Adrenal gland (tissue), 12 donors: Measurements from ENCODE around the gene GPR179. TPM values are rescaled to one million over a fixed set of nuclear protein-coding genes. Genes with fewer than 3 reads are reported as not detected.

Source experiments
- DNase-seq, 7 donors: peaks; one replicate each; pipeline ENCODE4 v3.0.0-alpha.2; 2019 to 2020
- H3K27ac ChIP-seq, 5 donors: fragments of 200-600 bp; sonication (generic) in 4 of 5; 1 replicate in 3 of 5; 2 replicates in 2 of 5; pipeline versions ENCODE4 v1.5.1 to v1.8.0; 2016 to 2020; ENCODE audit warnings: mild to moderate bottlenecking in 1 of 5
- H3K27me3 ChIP-seq: fragments of 200-600 bp; 2 replicates; pipeline ENCODE4 v1.8.0; 2021
- H3K36me3 ChIP-seq, 2 donors: fragments of 200-600 bp; replicated peaks in 1 of 2; 1 replicate in 1 of 2; 2 replicates in 1 of 2; pipeline versions ENCODE4 v1.5.1 to v1.8.0; 2018 to 2022
- H3K4me1 ChIP-seq, 2 donors: fragments of 200-600 bp; replicated peaks in 1 of 2; 1 replicate in 1 of 2; 2 replicates in 1 of 2; pipeline versions ENCODE4 v1.5.1 to v1.8.0; 2018 to 2021
- H3K4me3 ChIP-seq, 4 donors: fragments of 200-600 bp; sonication (generic) in 3 of 4; one replicate each; pipeline ENCODE4 v1.5.1; 2016 to 2018
- H3K9me3 ChIP-seq, 3 donors: fragments of 200-600 bp; sonication (generic) in 1 of 3; replicated peaks in 1 of 3; 1 replicate in 2 of 3; 2 replicates in 1 of 3; pipeline versions ENCODE4 v1.5.1 to v1.8.0; 2016 to 2021
- CTCF ChIP-seq, 6 experiments: fragments of 450-650 bp in 4 of 6; fragments of 200-600 bp in 2 of 6; sonication (generic) in 1 of 6; IDR thresholded peaks; 1 replicate in 5 of 6; 2 replicates in 1 of 6; pipeline versions ENCODE4 v1.5.1 to v1.8.0; 2016 to 2021; ENCODE audit warnings: antibody characterized with exemption in 6 of 6, mild to moderate bottlenecking in 2 of 6, moderate library complexity in 1 of 6
- POLR2A ChIP-seq, 2 donors: fragments of 450-650 bp; IDR thresholded peaks; one replicate each; pipeline ENCODE4 v1.6.1; 2017; ENCODE audit warnings: antibody characterized with exemption in 2 of 2, mild to moderate bottlenecking in 2 of 2, moderate library complexity in 1 of 2
- WGBS, 4 donors: extraction: QIAGEN DNeasy Blood & Tissue Kit in 2 of 4; methylation state at CpG; one replicate each; pipeline versions ENCODE4 v1.1.5 to v1.1.7; 2013 to 2017; 5-methylcytosine and 5-hydroxymethylcytosine counted together
- intact Hi-C, 2 donors: fragments of 100-400 bp; cut with DNase I; formaldehyde crosslinking; loops; one replicate each; pipeline versions ENCODE4 v1.14.1 to v1.15.0; 2022 to 2023
- polyA plus RNA-seq, 3 donors: library from polyadenylated mRNA; stranded (reverse); fragments of 200-250 nt in 2 of 3; fragments of 350-450 nt in 1 of 3; fragmentation: Illumina TruSeq in 1 of 3; extraction: RNeasy Lipid Tissue Mini Kit (QIAGEN cat#74804) in 1 of 3; gene quantifications; one replicate each; pipeline ENCODE4 v1.2.3, GENCODE V29; 2013 to 2014
- total RNA-seq, 9 donors: library from RNA; depleted of rRNA in 4 of 9; stranded (reverse); fragments of >200 nt in 4 of 9; fragments of 120-200 nt in 1 of 9; fragmentation: NEBNext Ultra II Directional in 1 of 9; extraction: Animal tissue kit (Norgen Biotek cat#: 25700) in 1 of 9; gene quantifications; one replicate each; pipeline versions ENCODE4 v1.1.0 to v1.2.4, GENCODE V29; 2013 to 2023
- donor health status: healthy with polysubstance abuse.
- donor health status: Bipolar disorder and iron deficiency.
- donor health status: DM: yes; HTN: yes; CAD: no.
- donor health status: DM: no; HTN: no; CAD: no.
- donor health status: DM: no; HTN: no; CAD: no.
- donor health status: DM: yes; HTN: yes; CAD: no.

GPR179 gene
- total and polyA plus RNA-seq, 12 donors: under 0.01 to 0.32 (median 0.09) TPM; not detected in 4

GRCh38 chr17:38330941-38331411, 12.8 kb downstream of the GPR179 start:
- DNase-seq: no peak
- Histone ChIP-seq H3K36me3 (no peaks in the 10 kb centered on the region), H3K9me3 (no peaks in the 10 kb centered on the region), H3K4me1 (no peaks in the 10 kb centered on the region), H3K27ac (no peak overlapping the region), H3K4me3 (no peak overlapping the region), H3K27me3 (peaks cover 8% of the 10 kb centered on the region)
- 85 to 88% (median 87%) methylated on average over 10 to 23 of the region's 23 CpGs; no CpG with 5 or more reads in 1 of the 4 donors for WGBS, 4 donors
- intact Hi-C loops: loop anchor here in 1 of 2 donors (10.0 kb wide), 1 partner anchor 334 kb away; no protein-coding TSS in a partner anchor
- TF ChIP-seq POLR2A (IDR thresholded peaks at IDR 0.05) (no peak), CTCF (IDR thresholded peaks at IDR 0.05) (no peak)

DNA sequence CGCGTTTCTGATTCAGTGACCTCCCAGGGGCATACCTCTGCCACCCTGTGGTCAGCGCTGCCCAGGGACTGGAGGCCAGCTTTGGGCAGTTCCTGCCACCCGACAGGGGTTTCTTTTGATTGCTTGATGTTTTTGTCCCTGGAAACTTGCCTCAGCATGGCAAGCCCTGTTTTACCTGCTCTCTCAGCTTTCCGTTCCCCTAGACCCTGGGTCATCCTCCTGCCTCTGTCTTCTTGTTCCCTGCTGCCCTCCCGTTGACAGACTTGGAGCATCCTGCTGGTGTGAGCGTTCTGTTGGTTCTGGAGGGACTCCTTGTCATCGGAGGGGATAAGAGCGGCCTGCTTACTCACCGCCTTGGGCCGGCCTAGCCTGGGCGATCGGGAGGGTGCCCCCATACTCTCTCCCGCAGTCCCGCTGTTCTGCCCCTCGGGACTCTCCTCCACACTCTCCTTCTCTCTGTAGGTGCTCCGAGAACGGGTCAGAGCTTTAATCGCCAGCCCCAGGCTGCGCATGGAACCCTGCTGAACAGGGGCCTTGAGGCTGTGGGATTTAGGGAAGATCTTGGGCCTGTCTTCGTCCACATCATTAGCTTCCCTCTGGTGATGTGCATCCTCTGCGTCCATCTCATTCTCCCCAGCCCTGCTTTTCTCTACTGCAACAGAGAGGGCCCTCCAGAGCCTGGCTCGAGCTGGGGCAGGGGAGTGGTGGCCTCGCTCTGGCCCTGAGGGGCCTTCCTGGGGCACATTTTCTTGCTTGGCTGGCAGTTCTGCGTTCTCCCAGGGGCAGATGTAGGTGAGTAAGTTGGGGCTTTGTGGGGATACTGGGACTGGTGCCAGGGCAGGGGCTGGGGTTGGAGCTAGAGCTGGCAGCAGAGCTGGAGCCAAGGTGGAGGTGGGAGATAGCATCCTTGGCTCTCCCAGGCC, 13.7 kb downstream of the GPR179 start:
- no peaks in the 10 kb centered on the region for H3K4me1 ChIP-seq
- H3K27me3 ChIP-seq: peaks cover 8% of the 10 kb centered on the region
- DNase-seq: no peak
- 79 to 88% (median 87%) methylated on average over 9 to 25 of the region's 25 CpGs for WGBS, 4 donors
- no peaks in the 10 kb centered on the region for H3K9me3 ChIP-seq
- TF ChIP-seq CTCF (IDR thresholded peaks at IDR 0.05) (no peak), POLR2A (IDR thresholded peaks at IDR 0.05) (no peak)
- intact Hi-C loops: loop anchor here in 1 of 2 donors (10.0 kb wide), 1 partner anchor 335 kb away; no protein-coding TSS in a partner anchor
- H3K36me3 ChIP-seq: no peaks in the 10 kb centered on the region
- no peak overlapping the region for H3K4me3 ChIP-seq
- no peak overlapping the region for H3K27ac ChIP-seq

DNA sequence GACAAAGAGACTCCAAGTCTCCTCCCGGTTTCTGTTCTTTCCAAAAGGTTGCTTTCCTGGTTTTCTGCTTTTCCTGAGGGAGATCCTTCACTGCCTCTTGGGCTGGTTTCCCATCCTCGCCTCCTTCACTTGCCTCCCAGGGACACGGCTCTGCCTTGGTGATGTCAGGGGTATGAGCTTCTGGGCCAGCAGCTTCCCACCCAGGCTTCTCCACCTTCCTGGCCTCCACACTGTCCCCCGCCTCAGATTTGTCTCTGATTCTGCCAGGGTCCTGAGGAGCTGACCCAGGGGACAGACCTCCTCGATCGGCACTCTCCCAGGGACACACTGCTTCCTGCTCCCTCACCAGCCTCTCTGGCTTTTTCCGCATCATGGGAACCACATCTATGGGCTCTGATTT, 14.5 kb downstream of the GPR179 start:
- intact Hi-C loops: no loop called here
- H3K36me3 ChIP-seq: no peaks in the 10 kb centered on the region
- TF ChIP-seq CTCF (IDR thresholded peaks at IDR 0.05) (no peak), POLR2A (IDR thresholded peaks at IDR 0.05) (no peak)
- no peaks in the 10 kb centered on the region for H3K4me1 ChIP-seq
- H3K27ac ChIP-seq: no peak overlapping the region
- no peak overlapping the region for H3K4me3 ChIP-seq
- H3K27me3 ChIP-seq: peaks cover 8% of the 10 kb centered on the region
- WGBS, 4 donors: 76 to 88% (median 84%) methylated on average over 7 of the region's 7 CpGs
- DNase-seq: no peak
- no peaks in the 10 kb centered on the region for H3K9me3 ChIP-seq

- H3K4me3 ChIP-seq: no peak overlapping the region
- TF ChIP-seq POLR2A (IDR thresholded peaks at IDR 0.05) (no peak), CTCF (IDR thresholded peaks at IDR 0.05) (no peak)
- H3K27me3 ChIP-seq: peaks cover 3% of the 10 kb centered on the region
- 75 to 86% (median 79%) methylated on average over 7 of the region's 7 CpGs for WGBS, 4 donors
- H3K27ac ChIP-seq: no peak overlapping the region
- intact Hi-C loops: no loop called here
- no peaks in the 10 kb centered on the region for H3K9me3 ChIP-seq
- no peaks in the 10 kb centered on the region for H3K4me1 ChIP-seq
- DNase-seq: no peak
- H3K36me3 ChIP-seq: no peaks in the 10 kb centered on the region
Observed at GRCh38 chr17:38328620-38329019, 15.1 kb downstream of the GPR179 start.
